ENCODE results near the gene RPA3.

Gene RPA3

GRCh38 chr7:7718492-7718891 lies at the start of gene RPA3:
Gene RPA3 (minus strand): TSS chr7:7718607. CDS start chr7:7640418, 78,189 bp downstream.
- H3K4me1 Mint-ChIP-seq (ENCODE audit: low read depth), result peaks cover 34% of the 10 kb centered on the region
- peak within 1 kb of the TSS; percentile 39 for H3K4me3 Mint-ChIP-seq
- H3K27me3 Mint-ChIP-seq, result no peaks in the 10 kb centered on the region
- peaks cover 13% of the 10 kb centered on the region for H3K36me3 Mint-ChIP-seq (ENCODE audit: low read depth)
- peaks cover 2% of the 10 kb centered on the region for H3K9me3 Mint-ChIP-seq
- H3K27ac Mint-ChIP-seq, result peak within 1 kb of the TSS; percentile 88
- no peak for DNase-seq

DNA sequence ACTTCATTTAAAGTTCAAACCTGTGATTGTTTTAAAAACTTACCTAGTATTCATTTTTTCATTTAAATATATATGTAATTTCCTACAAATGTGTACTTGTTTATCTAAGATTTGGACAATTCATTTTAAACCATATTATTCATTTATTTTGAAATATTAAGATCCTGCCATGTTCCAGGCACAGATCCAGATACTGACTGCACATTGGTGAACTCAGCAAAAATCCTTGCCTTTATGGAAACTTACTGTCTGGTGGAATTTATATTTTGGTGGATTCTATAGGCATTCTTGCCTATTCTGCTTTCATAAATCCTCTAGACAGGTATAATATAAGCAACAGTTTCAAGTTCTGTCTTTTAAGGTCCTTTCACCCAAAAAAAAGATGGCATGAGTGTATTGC lies 48.3 kb upstream of the RPA3 start:
- no peaks in the 10 kb centered on the region for H3K36me3 Mint-ChIP-seq (ENCODE audit: low read depth)
- no peak for DNase-seq

DNA sequence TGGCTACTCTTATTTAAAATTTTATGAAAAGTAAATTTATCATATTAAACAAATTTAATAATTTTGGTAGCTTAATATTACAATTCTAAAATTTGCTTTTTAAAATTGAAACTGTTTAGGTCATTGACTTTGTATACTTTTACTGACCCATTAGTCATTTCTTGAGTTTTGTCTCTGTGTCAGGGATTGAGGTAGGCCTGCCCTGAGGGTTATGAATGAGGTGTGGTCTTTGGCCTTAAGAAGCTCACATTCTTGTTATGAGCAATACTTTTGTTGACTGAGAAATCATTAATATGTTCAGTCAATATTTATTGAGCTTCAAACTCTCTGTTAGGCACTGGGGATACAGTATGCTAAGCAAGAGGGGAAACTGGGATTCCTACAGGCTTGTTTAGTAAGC lies 47.0 kb upstream of the RPA3 start:
- H3K27ac Mint-ChIP-seq, result no peak overlapping the region
- DNase-seq, result no peak
- H3K27me3 Mint-ChIP-seq, result no peaks in the 10 kb centered on the region
- H3K4me1 Mint-ChIP-seq (ENCODE audit: low read depth), result peaks cover 38% of the 10 kb centered on the region
- H3K9me3 Mint-ChIP-seq, result no peaks in the 10 kb centered on the region
- no peak overlapping the region for H3K4me3 Mint-ChIP-seq
- H3K36me3 Mint-ChIP-seq (ENCODE audit: low read depth), result no peaks in the 10 kb centered on the region

More for the DNA sequence above, 48.3 kb upstream of the RPA3 start:
- Mint-ChIP-seq H3K4me3 (no peak overlapping the region), H3K27me3 (no peaks in the 10 kb centered on the region), H3K27ac (no peak overlapping the region), H3K4me1 (ENCODE audit: low read depth) (peaks cover 38% of the 10 kb centered on the region), H3K9me3 (no peaks in the 10 kb centered on the region)

DNA sequence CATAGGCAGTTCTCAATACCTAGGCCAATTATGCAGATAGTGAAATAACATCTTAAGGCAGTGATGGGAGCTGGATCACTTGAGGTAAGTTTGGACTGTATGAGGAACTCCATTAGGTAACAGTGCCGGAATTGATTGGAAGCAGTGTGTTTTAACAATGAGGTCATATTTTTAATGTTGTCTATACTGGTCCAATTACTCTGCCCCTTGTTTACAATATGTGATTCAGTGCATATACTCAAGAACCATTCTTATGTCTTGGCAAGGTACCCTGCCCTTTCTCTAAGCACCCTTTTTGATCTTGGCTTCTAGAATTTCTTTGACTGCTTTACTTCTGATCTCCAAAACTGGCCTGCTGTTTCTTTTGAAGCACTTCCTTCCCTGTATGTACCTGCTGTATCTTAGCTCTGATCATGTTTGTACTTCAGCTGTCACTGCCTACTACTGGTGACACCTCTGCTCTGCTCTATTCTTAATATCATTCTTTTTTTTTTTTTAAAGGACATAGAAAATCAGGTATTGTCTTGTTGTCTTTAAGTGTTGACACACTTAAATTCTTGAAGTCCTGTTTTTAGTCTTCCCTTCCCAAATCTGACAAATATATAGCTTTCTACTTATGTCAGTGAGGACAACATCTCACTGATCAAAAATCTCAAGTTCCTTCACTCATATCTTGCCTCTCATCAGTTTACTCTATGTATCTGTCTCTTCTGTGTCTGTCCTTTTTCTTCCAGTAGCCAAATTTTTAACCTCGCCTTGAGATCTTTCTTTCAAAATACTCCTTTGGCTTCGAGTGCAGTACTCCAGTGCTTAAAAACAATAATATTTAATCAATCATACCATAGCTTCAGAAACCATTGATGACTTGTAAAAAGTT lies 46.4 kb upstream of the RPA3 start:
- no peaks in the 10 kb centered on the region for H3K9me3 Mint-ChIP-seq
- H3K4me3 Mint-ChIP-seq, result no peak overlapping the region
- peak overlapping the region; percentile 61 for H3K27ac Mint-ChIP-seq
- DNase-seq, result no peak
- no peaks in the 10 kb centered on the region for H3K36me3 Mint-ChIP-seq (ENCODE audit: low read depth)
- H3K4me1 Mint-ChIP-seq (ENCODE audit: low read depth), result peaks cover 38% of the 10 kb centered on the region
- no peaks in the 10 kb centered on the region for H3K27me3 Mint-ChIP-seq

DNA sequence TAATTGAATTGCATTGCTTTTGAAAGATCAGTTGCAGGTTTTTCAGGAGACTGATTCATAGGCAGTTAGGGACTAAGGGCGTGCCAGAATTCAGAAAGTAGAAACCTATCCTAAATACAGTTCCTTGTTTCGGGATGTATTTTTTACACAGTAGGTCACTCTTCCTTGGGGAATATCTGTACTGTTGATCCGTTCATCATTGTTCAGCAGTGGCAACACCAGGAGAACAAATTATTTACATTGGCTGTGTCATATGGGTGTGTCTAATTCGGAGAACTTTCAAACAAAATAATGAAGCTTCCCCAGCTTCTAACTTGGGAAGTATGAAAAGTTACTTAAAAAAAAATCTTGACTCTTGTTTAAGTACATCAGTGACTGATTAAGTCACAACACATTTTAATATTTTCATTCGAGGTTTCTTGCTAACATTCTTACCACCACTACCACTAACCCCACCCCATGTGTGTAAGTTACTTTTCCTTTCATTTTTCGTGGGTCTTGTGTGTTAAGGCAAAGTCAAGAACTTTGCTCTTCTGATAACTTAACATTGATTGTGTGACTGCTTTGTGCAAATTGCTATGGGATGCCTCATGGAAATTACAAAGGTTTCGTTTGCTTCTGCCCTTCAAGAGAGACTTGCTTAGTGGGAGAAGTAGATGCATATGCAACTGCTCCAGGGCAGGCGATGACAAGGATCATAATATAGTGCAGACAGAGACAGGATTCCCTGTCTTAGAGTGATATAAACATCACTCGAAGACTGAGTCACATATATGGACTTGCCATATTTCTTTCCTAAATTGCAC lies 43.8 kb upstream of the RPA3 start:
- DNase-seq, result peak; percentile 33
- Mint-ChIP-seq H3K27ac (peak overlapping the region; percentile 90), H3K4me3 (peak overlapping the region; percentile 83), H3K27me3 (no peaks in the 10 kb centered on the region), H3K4me1 (ENCODE audit: low read depth) (peaks cover 38% of the 10 kb centered on the region), H3K9me3 (no peaks in the 10 kb centered on the region), H3K36me3 (ENCODE audit: low read depth) (no peaks in the 10 kb centered on the region)

- no peak for DNase-seq
These were observed 43.0 kb upstream of the RPA3 start for GRCh38 chr7:7761340-7761973.

GRCh38 chr7:7757576-7757975 lies 39.2 kb upstream of the RPA3 start:
- Mint-ChIP-seq H3K4me1 (ENCODE audit: low read depth) (peaks cover 17% of the 10 kb centered on the region), H3K36me3 (ENCODE audit: low read depth) (no peaks in the 10 kb centered on the region), H3K27ac (no peak overlapping the region), H3K27me3 (no peaks in the 10 kb centered on the region), H3K4me3 (no peak overlapping the region), H3K9me3 (no peaks in the 10 kb centered on the region)
- DNase-seq, result no peak

More at GRCh38 chr7:7761340-7761973, 43.0 kb upstream of the RPA3 start:
- Mint-ChIP-seq H3K9me3 (no peaks in the 10 kb centered on the region), H3K27ac (peak overlapping the region; percentile 90), H3K4me3 (peak overlapping the region; percentile 83), H3K36me3 (ENCODE audit: low read depth) (no peaks in the 10 kb centered on the region), H3K4me1 (ENCODE audit: low read depth) (peaks cover 38% of the 10 kb centered on the region), H3K27me3 (no peaks in the 10 kb centered on the region)

DNA sequence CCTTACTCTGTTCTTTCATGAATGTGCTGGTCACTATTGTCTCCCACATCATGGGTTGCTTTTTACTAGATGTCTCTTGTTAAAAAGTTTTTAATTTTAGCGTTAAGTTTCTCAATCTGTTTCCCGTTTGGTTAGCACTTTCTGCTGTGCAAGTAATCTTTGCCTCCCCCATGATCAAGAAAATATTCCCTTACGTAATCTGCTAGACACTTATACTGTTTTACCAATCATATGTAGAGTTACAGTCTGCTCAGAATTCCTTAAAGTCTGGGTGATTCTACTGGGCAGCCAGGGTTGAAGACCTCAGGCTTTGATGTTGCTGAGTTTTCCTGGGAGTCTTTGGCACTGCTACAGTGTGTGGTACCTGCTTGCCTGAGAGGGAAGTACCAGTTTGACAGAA lies 38.2 kb upstream of the RPA3 start:
- Mint-ChIP-seq H3K27ac (no peak overlapping the region), H3K4me1 (ENCODE audit: low read depth) (peaks cover 7% of the 10 kb centered on the region), H3K4me3 (no peak overlapping the region), H3K27me3 (no peaks in the 10 kb centered on the region), H3K36me3 (ENCODE audit: low read depth) (no peaks in the 10 kb centered on the region), H3K9me3 (no peaks in the 10 kb centered on the region)
- no peak for DNase-seq

DNA sequence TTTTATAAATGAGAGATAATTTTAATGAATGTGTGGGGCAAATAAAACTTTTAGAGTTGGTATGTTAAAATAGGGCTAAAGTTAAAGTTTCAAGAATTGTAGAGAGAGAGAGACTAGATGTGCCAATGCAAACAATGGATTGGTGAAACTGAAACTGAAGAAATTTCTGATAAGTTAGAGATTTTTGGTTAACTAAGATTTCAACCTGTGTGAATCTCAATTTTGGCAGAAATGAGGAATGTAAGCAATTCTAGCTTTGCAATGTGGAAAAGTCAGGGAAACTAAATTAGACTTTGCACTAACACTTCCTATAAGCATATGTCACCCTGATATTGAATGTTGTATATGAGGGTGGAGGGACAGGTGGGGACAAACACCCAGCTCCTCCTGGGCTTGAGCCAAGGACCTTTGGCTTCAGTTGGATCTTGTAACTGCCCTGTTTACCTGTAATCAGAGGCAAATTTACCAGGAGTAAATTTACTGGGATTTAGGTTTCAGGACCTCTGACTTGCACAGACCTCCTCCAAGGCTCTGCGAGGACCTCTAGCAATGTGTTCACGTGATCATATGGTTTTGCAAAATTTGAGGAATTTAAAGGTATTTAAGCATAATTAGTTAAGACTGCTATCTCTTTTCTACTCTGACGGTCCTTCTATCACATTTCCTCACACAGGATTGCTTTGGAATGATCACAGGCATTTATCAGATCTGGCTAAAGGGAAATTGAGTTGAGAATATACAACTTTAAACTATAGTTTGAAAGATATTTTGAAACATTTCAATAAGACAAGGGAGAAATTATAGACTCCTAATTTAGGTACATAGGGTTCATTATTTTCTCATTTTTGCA lies 33.1 kb upstream of the RPA3 start:
- Mint-ChIP-seq H3K27me3 (no peaks in the 10 kb centered on the region), H3K27ac (no peak overlapping the region), H3K9me3 (no peaks in the 10 kb centered on the region), H3K4me3 (no peak overlapping the region), H3K36me3 (ENCODE audit: low read depth) (no peaks in the 10 kb centered on the region), H3K4me1 (ENCODE audit: low read depth) (peaks cover 4% of the 10 kb centered on the region)
- DNase-seq, result no peak

GRCh38 chr7:7750571-7751242 lies 32.3 kb upstream of the RPA3 start:
- no peaks in the 10 kb centered on the region for H3K36me3 Mint-ChIP-seq (ENCODE audit: low read depth)
- H3K27ac Mint-ChIP-seq, result no peak overlapping the region
- H3K27me3 Mint-ChIP-seq, result no peaks in the 10 kb centered on the region
- H3K4me3 Mint-ChIP-seq, result no peak overlapping the region
- H3K9me3 Mint-ChIP-seq, result no peaks in the 10 kb centered on the region
- peaks cover 4% of the 10 kb centered on the region for H3K4me1 Mint-ChIP-seq (ENCODE audit: low read depth)
- no peak for DNase-seq

DNA sequence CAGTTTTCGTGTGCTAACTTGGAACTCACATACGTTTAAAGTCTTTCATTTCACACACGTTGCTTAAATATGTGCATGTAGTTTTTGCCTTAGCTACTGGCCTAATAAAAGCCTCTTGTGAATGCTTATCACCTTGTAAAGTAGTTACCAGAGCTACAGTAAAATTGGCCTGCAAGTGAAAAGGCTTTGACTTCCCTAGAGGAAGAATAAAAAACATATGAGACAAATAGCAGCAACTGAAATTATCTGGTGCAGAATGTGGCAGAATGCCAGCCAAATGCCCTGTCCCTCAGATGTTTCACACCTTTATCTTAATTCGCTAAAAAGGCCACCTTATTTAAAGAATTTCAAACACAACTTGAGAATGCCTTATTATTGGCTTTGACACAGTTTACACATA lies 28.1 kb upstream of the RPA3 start:
- no peak for DNase-seq
- H3K4me3 Mint-ChIP-seq, result no peak overlapping the region
- no peak overlapping the region for H3K27ac Mint-ChIP-seq
- no peaks in the 10 kb centered on the region for H3K36me3 Mint-ChIP-seq (ENCODE audit: low read depth)
- no peaks in the 10 kb centered on the region for H3K9me3 Mint-ChIP-seq
- H3K4me1 Mint-ChIP-seq (ENCODE audit: low read depth), result peaks cover 4% of the 10 kb centered on the region
- H3K27me3 Mint-ChIP-seq, result no peaks in the 10 kb centered on the region

DNA sequence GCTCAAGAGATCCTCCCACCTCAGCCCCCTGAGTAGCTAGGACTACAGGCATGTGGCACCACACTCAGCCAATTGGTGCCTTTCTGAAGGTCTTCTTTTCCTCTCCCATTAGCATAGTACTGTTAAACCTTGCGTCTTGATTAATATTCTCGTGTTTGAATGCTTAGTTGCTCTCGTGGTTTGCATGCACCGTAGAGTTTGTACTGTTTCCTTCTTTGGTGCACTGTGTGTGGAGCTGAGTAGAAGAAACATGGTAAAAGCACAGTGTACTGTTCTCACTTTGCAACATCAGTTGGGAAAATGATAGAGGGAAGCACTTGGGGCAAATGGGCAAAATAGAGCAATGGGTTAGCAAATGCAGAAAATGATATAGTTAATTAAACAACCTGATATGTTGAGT lies 27.6 kb upstream of the RPA3 start:
- Mint-ChIP-seq H3K9me3 (no peaks in the 10 kb centered on the region), H3K4me1 (ENCODE audit: low read depth) (no peaks in the 10 kb centered on the region), H3K4me3 (no peak overlapping the region), H3K27ac (no peak overlapping the region), H3K27me3 (no peaks in the 10 kb centered on the region), H3K36me3 (ENCODE audit: low read depth) (no peaks in the 10 kb centered on the region)
- DNase-seq, result no peak

- Mint-ChIP-seq H3K27me3 (no peaks in the 10 kb centered on the region), H3K36me3 (ENCODE audit: low read depth) (no peaks in the 10 kb centered on the region), H3K4me1 (ENCODE audit: low read depth) (no peaks in the 10 kb centered on the region), H3K27ac (no peak overlapping the region), H3K9me3 (no peaks in the 10 kb centered on the region), H3K4me3 (no peak overlapping the region)
- no peak for DNase-seq
These were observed 26.9 kb upstream of the RPA3 start for GRCh38 chr7:7745258-7745657.

All from activated T-cell treated with anti-CD3 and anti-CD28 coated beads, Interleukin-2, amount 50 U/mL, for 24 hours (primary cell).